Natural killer cell (primary cell): ENCODE results near the gene THOC1. TPM values are rescaled to one million over a fixed set of nuclear protein-coding genes. Genes with fewer than 3 reads are reported as not detected.

Source experiments
- ATAC-seq, 3 donors: fragments of 150-1000 bp in 2 of 3; fragments of 200-7000 bp in 1 of 3; cut with Tn5 transposase; 1 replicate in 1 of 3; 2 replicates in 2 of 3; pipeline ENCODE4 v1.10.0; 2021; ENCODE audit warnings: mild to moderate bottlenecking in 2 of 3, moderate library complexity in 2 of 3
- DNase-seq, 2 donors: peaks; one replicate each; pipeline versions ENCODE4 v3.0.0 to v3.0.0-alpha.2; 2013 to 2021; ENCODE audit warnings: mixed read lengths in 1 of 2
- H3K27ac ChIP-seq: one replicate; pipeline ENCODE4 v1.5.1; 2013; ENCODE audit warnings: mild to moderate bottlenecking, low read length
- H3K27me3 ChIP-seq: one replicate; pipeline ENCODE4 v1.6.1; 2013; ENCODE audit warnings: low read length; ENCODE audit not compliant: control insufficient read depth, insufficient read depth
- H3K36me3 ChIP-seq: one replicate; pipeline ENCODE4 v1.6.1; 2013; ENCODE audit warnings: low read length; ENCODE audit not compliant: control insufficient read depth, insufficient read depth
- H3K4me1 ChIP-seq: one replicate; pipeline ENCODE4 v1.6.1; 2013; ENCODE audit warnings: low read length; ENCODE audit not compliant: control insufficient read depth, insufficient read depth
- H3K4me3 ChIP-seq: one replicate; pipeline ENCODE4 v1.5.1; 2013; ENCODE audit warnings: low read length
- H3K9me3 ChIP-seq: one replicate; pipeline ENCODE4 v1.6.1; 2013; ENCODE audit warnings: low read length; ENCODE audit not compliant: control insufficient read depth, insufficient read depth
- H3K27ac Mint-ChIP-seq, 2 donors: one replicate each; pipeline ENCODE4 v1.8.0; 2022; ENCODE audit warnings: mild to moderate bottlenecking in 2 of 2, mixed read lengths in 2 of 2, moderate library complexity in 1 of 2
- H3K27me3 Mint-ChIP-seq, 2 donors: one replicate each; pipeline ENCODE4 v1.8.0; 2022; ENCODE audit warnings: low read depth in 2 of 2, mixed read lengths in 2 of 2
- H3K36me3 Mint-ChIP-seq: one replicate; pipeline ENCODE4 v1.8.0; 2022; ENCODE audit warnings: mixed read lengths
- H3K4me1 Mint-ChIP-seq, 2 donors: one replicate each; pipeline ENCODE4 v1.8.0; 2022; ENCODE audit warnings: mixed read lengths in 2 of 2
- H3K4me3 Mint-ChIP-seq: one replicate; pipeline ENCODE4 v1.8.0; 2022; ENCODE audit warnings: mild to moderate bottlenecking, moderate library complexity, mixed read lengths
- H3K9me3 Mint-ChIP-seq, 2 donors: one replicate each; pipeline ENCODE4 v1.8.0; 2022; ENCODE audit warnings: mixed read lengths in 2 of 2
- WGBS: methylation state at CpG from one replicate; pipeline ENCODE4 v1.1.7; 2013; ENCODE audit warnings: missing lambda C conversion rate; ENCODE audit not compliant: insufficient coverage; 5-methylcytosine and 5-hydroxymethylcytosine counted together
- intact Hi-C: fragments of 100-400 bp; cut with micrococcal nuclease; formaldehyde crosslinking; loops from one replicate; pipeline ENCODE4 v1.14.2; 2022
- total RNA-seq, 4 donors: library from RNA; stranded (reverse); fragments of 120-200 nt in 1 of 4; gene quantifications; one replicate each; pipeline versions ENCODE4 v1.2.3 to v1.2.4, GENCODE V29; 2013 to 2022
- TF ChIP-seq, protein P1 (sequence below): fragments of 200-600 bp; IDR thresholded peaks from one replicate; pipeline ENCODE4 v1.8.0; 2022; ENCODE audit warnings: antibody characterized with exemption

The THOC1 gene
- total RNA-seq, 3 donors from 2014 or later (not counting 1 experiment from before 2014, with no cell fraction given): 96.4 to 105 (median 96.7) TPM

DNA sequence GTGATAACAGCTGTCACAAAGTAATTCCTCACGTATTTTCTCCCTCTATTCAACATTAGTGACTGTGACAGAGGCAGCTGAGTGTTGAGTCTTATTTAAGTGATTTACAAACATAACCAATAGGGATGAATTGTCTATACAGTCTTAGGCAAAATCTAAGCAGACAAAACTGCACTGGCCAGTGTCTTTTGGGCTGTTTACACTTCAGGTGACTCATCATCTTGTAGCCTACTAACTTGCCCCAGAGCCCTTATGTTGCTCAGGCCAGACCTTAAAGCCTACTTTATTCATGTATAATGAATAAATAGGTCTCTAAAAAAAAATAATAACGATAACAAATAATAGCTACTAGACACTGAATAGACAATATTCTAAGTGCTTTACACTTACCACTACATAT is 17.2 kb downstream of the THOC1 start:
- no peak overlapping the region for H3K4me3 Mint-ChIP-seq
- H3K4me1 ChIP-seq: no peaks in the 10 kb centered on the region
- no peaks in the 10 kb centered on the region for H3K4me1 Mint-ChIP-seq
- DNase-seq (no peak), ATAC-seq (no peak)
- no CpG with 5 or more reads among the region's 2 CpGs for WGBS
- H3K27ac ChIP-seq: no peak overlapping the region
- intact Hi-C loops: no loop called here
- H3K36me3 Mint-ChIP-seq: peaks cover 25% of the 10 kb centered on the region
- TF ChIP-seq, protein P1, sequence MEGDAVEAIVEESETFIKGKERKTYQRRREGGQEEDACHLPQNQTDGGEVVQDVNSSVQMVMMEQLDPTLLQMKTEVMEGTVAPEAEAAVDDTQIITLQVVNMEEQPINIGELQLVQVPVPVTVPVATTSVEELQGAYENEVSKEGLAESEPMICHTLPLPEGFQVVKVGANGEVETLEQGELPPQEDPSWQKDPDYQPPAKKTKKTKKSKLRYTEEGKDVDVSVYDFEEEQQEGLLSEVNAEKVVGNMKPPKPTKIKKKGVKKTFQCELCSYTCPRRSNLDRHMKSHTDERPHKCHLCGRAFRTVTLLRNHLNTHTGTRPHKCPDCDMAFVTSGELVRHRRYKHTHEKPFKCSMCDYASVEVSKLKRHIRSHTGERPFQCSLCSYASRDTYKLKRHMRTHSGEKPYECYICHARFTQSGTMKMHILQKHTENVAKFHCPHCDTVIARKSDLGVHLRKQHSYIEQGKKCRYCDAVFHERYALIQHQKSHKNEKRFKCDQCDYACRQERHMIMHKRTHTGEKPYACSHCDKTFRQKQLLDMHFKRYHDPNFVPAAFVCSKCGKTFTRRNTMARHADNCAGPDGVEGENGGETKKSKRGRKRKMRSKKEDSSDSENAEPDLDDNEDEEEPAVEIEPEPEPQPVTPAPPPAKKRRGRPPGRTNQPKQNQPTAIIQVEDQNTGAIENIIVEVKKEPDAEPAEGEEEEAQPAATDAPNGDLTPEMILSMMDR: no peak
- H3K9me3 ChIP-seq: no peaks in the 10 kb centered on the region
- no peaks in the 10 kb centered on the region for H3K27me3 Mint-ChIP-seq
- H3K27ac Mint-ChIP-seq: no peak overlapping the region
- H3K27me3 ChIP-seq: no peaks in the 10 kb centered on the region
- H3K9me3 Mint-ChIP-seq: no peaks in the 10 kb centered on the region
- peaks cover 70% of the 10 kb centered on the region for H3K36me3 ChIP-seq
- H3K4me3 ChIP-seq: no peak overlapping the region

DNA sequence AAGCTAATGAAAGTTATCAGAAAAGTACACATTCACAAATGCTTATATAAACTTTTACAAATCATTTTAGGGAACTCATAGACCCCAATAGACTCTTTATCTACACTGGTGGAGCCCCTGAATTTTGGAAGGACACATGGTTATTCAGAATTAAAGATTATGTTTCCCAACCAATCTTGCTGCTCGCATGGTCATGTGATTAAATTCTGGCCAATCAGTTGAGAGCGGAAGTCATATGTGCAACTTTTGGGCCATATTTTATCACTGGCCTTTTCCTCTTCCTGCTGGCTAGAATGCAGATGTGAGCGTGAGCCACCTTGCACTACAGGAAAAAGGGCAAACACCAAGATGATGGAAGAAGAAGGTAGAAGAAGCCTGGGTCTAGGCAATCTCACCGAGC is 19.8 kb downstream of the THOC1 start:
- DNase-seq (no peak), ATAC-seq (no peak)
- no peaks in the 10 kb centered on the region for H3K9me3 Mint-ChIP-seq
- Histone ChIP-seq H3K27ac (no peak overlapping the region), H3K4me1 (no peaks in the 10 kb centered on the region), H3K9me3 (no peaks in the 10 kb centered on the region), H3K27me3 (no peaks in the 10 kb centered on the region), H3K36me3 (peaks cover 64% of the 10 kb centered on the region), H3K4me3 (no peak overlapping the region)
- TF ChIP-seq, protein P1: no peak
- H3K27me3 Mint-ChIP-seq: no peaks in the 10 kb centered on the region
- H3K36me3 Mint-ChIP-seq: peaks cover 48% of the 10 kb centered on the region
- intact Hi-C loops: no loop called here
- no peak overlapping the region for H3K27ac Mint-ChIP-seq
- no peaks in the 10 kb centered on the region for H3K4me1 Mint-ChIP-seq
- H3K4me3 Mint-ChIP-seq: no peak overlapping the region
- 94% methylated on average over 4 of the region's 4 CpGs for WGBS

- Mint-ChIP-seq H3K4me1 (no peaks in the 10 kb centered on the region), H3K9me3 (no peaks in the 10 kb centered on the region), H3K27me3 (no peaks in the 10 kb centered on the region), H3K27ac (no peak overlapping the region), H3K36me3 (peaks cover 28% of the 10 kb centered on the region), H3K4me3 (no peak overlapping the region)
- H3K4me3 ChIP-seq: no peak overlapping the region
- H3K27me3 ChIP-seq: no peaks in the 10 kb centered on the region
- intact Hi-C loops: no loop called here
- H3K4me1 ChIP-seq: no peaks in the 10 kb centered on the region
- 100% methylated on average over 2 of the region's 2 CpGs for WGBS
- no peak for ATAC-seq
- TF ChIP-seq, protein P1: no peak
- no peak for DNase-seq
- H3K36me3 ChIP-seq: peaks cover 60% of the 10 kb centered on the region
- H3K27ac ChIP-seq: no peak overlapping the region
- no peaks in the 10 kb centered on the region for H3K9me3 ChIP-seq
Measured at GRCh38 chr18:245282-245847, 22.5 kb downstream of the THOC1 start.

- no peaks in the 10 kb centered on the region for H3K4me1 ChIP-seq
- H3K27ac ChIP-seq: no peak overlapping the region
- no peaks in the 10 kb centered on the region for H3K27me3 ChIP-seq
- intact Hi-C loops: no loop called here
- Mint-ChIP-seq H3K4me3 (no peak overlapping the region), H3K4me1 (no peaks in the 10 kb centered on the region), H3K27me3 (no peaks in the 10 kb centered on the region), H3K9me3 (no peaks in the 10 kb centered on the region), H3K36me3 (peaks cover 18% of the 10 kb centered on the region), H3K27ac (no peak overlapping the region)
- no peaks in the 10 kb centered on the region for H3K9me3 ChIP-seq
- ATAC-seq (no peak), DNase-seq (no peak)
- 100% methylated on average over 1 of the region's 1 CpG for WGBS
- peaks cover 36% of the 10 kb centered on the region for H3K36me3 ChIP-seq
- no peak overlapping the region for H3K4me3 ChIP-seq
- TF ChIP-seq, protein P1: no peak
Measured at GRCh38 chr18:240175-240574, 27.7 kb downstream of the THOC1 start.
